Endodermal cell (in vitro differentiated cells): ENCODE results near the gene FUT2. TPM values are rescaled to one million over a fixed set of nuclear protein-coding genes. Genes with fewer than 3 reads are reported as not detected.

ENCODE experiments used
- DNase-seq: peaks from one replicate; pipeline ENCODE4 v3.0.0-alpha.2; 2017
- H3K27ac ChIP-seq: 2 replicates; pipeline ENCODE4 v1.5.1; 2013; ENCODE audit warnings: mild to moderate bottlenecking, low read depth, low read length, moderate library complexity
- H3K27me3 ChIP-seq: 2 replicates; pipeline ENCODE4 v1.6.1; 2013; ENCODE audit warnings: mild to moderate bottlenecking, low read length, moderate library complexity; ENCODE audit not compliant: insufficient read depth, control insufficient read depth, poor library complexity, severe bottlenecking
- H3K36me3 ChIP-seq: 2 replicates; pipeline ENCODE4 v1.7.0; 2013; ENCODE audit warnings: mild to moderate bottlenecking, low read length, moderate library complexity; ENCODE audit not compliant: control insufficient read depth, insufficient read depth
- H3K4me1 ChIP-seq: one replicate; pipeline ENCODE4 v1.7.0; 2013; ENCODE audit warnings: low read length; ENCODE audit not compliant: control insufficient read depth, insufficient read depth
- H3K4me3 ChIP-seq: 2 replicates; pipeline ENCODE4 v1.5.1; 2013; ENCODE audit warnings: mild to moderate bottlenecking, low read length, moderate library complexity
- H3K9ac ChIP-seq: 2 replicates; pipeline ENCODE4 v1.6.1; 2013; ENCODE audit warnings: mild to moderate bottlenecking, low read length, moderate library complexity; ENCODE audit not compliant: poor library complexity, severe bottlenecking; ENCODE audit errors: extremely low read depth
- H3K9me3 ChIP-seq: 2 replicates; pipeline ENCODE4 v1.6.1; 2013; ENCODE audit warnings: mild to moderate bottlenecking, low read length, moderate library complexity; ENCODE audit not compliant: control insufficient read depth
- H3K27ac Mint-ChIP-seq: 2 replicates; pipeline ENCODE4 v1.8.0; 2020; ENCODE audit warnings: mixed read lengths
- H3K27me3 Mint-ChIP-seq: 2 replicates; pipeline ENCODE4 v1.8.0; 2021; ENCODE audit warnings: mild to moderate bottlenecking, mixed read lengths; ENCODE audit not compliant: insufficient read depth
- H3K36me3 Mint-ChIP-seq: 2 replicates; pipeline ENCODE4 v1.8.0; 2020; ENCODE audit warnings: low read depth, mixed read lengths
- H3K4me1 Mint-ChIP-seq: 2 replicates; pipeline ENCODE4 v1.8.0; 2020; ENCODE audit warnings: mixed read lengths
- H3K4me3 Mint-ChIP-seq: 2 replicates; pipeline ENCODE4 v1.8.0; 2020; ENCODE audit warnings: mild to moderate bottlenecking, moderate library complexity, mixed read lengths
- H3K9me3 Mint-ChIP-seq: 2 replicates; pipeline ENCODE4 v1.8.0; 2020; ENCODE audit warnings: mild to moderate bottlenecking, mixed read lengths
- WGBS, 2 experiments: methylation state at CpG; one replicate each; pipeline versions ENCODE4 v1.1.5 to v1.1.7; 2013; ENCODE audit warnings: missing lambda C conversion rate in 2 of 2, mixed read lengths in 1 of 2; ENCODE audit not compliant: insufficient coverage in 1 of 2, insufficient read length in 1 of 2; 5-methylcytosine and 5-hydroxymethylcytosine counted together
- total RNA-seq, 2 donors: library from RNA; stranded (reverse); fragmentation: NEBNext Ultra II Directional in 1 of 2; extraction: Animal tissue kit (Norgen Biotek cat#: 25700) in 1 of 2; gene quantifications; 2 replicates in 1 of 2; 3 replicates in 1 of 2; pipeline ENCODE4 v1.2.1, GENCODE V29; 2021
- TF ChIP-seq, protein P1 (sequence below): fragments of 200-600 bp; sonication (generic); conservative IDR thresholded peaks from 2 replicates; pipeline ENCODE4 v1.5.0; 2021; ENCODE audit warnings: antibody characterized with exemption, mild to moderate bottlenecking

Gene FUT2
- total RNA-seq, 2 donors from 2014 or later = 5.8 to 11.0 TPM

DNA sequence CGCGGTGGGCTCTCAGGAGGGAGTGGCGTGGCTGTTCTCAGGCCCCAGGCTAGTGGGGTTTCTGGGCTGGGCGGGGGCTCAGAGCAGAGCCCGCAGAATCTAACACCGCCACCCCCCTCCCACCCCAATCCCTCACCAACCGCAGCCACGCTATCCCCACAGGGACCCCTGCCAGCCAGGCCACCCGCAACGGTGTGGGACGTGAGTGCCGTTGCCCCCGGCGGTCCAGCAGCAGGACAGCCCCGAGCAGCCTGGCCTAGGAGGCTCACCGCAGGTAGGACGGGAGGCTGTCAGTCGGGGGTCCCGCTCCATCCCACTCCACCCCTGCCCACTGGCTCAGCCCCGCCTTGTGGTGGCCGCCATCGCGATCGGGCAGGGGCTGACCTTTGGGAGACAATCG is 22.8 kb upstream of the FUT2 start, which contains the start of gene NTN5:
TSS of gene NTN5 (minus strand) at position 24 of the 400 bp plus-strand sequence. CDS start 2,031 bp downstream, outside the sequence.
- peak; percentile 65 for DNase-seq
- no peaks in the 10 kb centered on the region for H3K36me3 Mint-ChIP-seq
- Histone ChIP-seq H3K9me3 (no peaks in the 10 kb centered on the region), H3K4me3 (no peak within 1 kb of the TSS), H3K9ac (no peak within 1 kb of the TSS), H3K4me1 (no peaks in the 10 kb centered on the region), H3K36me3 (no peaks in the 10 kb centered on the region), H3K27me3 (no peaks in the 10 kb centered on the region), H3K27ac (no peak within 1 kb of the TSS)
- H3K27me3 Mint-ChIP-seq = peaks cover 17% of the 10 kb centered on the region
- 79 to 80% methylated on average over 12 to 23 of the region's 25 CpGs for WGBS, 2 experiments
- peaks cover 10% of the 10 kb centered on the region for H3K4me1 Mint-ChIP-seq
- no peak within 1 kb of the TSS for H3K27ac Mint-ChIP-seq
- peak within 1 kb of the TSS; percentile 18 for H3K4me3 Mint-ChIP-seq
- no peaks in the 10 kb centered on the region for H3K9me3 Mint-ChIP-seq
- TF ChIP-seq, protein P1, sequence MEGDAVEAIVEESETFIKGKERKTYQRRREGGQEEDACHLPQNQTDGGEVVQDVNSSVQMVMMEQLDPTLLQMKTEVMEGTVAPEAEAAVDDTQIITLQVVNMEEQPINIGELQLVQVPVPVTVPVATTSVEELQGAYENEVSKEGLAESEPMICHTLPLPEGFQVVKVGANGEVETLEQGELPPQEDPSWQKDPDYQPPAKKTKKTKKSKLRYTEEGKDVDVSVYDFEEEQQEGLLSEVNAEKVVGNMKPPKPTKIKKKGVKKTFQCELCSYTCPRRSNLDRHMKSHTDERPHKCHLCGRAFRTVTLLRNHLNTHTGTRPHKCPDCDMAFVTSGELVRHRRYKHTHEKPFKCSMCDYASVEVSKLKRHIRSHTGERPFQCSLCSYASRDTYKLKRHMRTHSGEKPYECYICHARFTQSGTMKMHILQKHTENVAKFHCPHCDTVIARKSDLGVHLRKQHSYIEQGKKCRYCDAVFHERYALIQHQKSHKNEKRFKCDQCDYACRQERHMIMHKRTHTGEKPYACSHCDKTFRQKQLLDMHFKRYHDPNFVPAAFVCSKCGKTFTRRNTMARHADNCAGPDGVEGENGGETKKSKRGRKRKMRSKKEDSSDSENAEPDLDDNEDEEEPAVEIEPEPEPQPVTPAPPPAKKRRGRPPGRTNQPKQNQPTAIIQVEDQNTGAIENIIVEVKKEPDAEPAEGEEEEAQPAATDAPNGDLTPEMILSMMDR = no peak

DNA sequence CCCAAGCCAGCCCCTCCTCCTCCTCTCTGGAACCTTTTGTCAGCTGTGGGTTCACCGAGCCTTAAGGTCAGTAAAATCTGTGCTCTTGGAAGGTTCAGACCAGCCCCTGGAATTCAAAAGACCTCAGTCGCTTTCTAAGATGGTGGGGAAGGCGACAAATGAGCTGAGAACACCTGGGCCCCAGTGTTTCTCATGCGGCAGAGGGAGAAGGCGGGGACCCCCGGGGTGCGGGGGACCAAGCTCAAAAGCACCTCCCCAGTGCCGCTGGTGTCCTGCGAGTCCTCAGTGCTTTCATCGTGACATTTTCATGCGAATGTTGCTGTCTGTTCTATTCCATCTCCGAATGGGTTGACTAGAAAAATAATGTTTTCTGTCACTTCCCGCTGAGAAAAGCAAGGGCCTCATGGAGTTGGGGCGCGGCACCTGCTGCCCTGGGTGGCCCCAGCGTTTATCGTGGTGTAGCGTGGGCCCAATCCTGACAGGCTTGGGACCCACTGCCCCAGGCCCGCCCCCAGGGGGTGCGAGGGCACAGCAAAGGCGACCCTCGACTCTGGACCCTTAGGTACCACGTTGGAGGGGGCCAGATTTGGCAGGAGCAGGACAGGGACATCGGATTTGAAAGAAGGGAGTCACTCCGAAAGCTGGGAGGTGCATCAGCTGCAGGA is 22.2 kb upstream of the FUT2 start:
- Histone ChIP-seq H3K4me3 (no peak overlapping the region), H3K27ac (no peak overlapping the region), H3K9ac (no peak overlapping the region), H3K4me1 (no peaks in the 10 kb centered on the region), H3K36me3 (no peaks in the 10 kb centered on the region), H3K9me3 (no peaks in the 10 kb centered on the region), H3K27me3 (no peaks in the 10 kb centered on the region)
- 70 to 82% methylated on average over 22 to 25 of the region's 25 CpGs for WGBS, 2 experiments
- H3K4me3 Mint-ChIP-seq = peak overlapping the region; percentile 18
- TF ChIP-seq, protein P1 = no peak
- H3K9me3 Mint-ChIP-seq = no peaks in the 10 kb centered on the region
- H3K27ac Mint-ChIP-seq = no peak overlapping the region
- H3K27me3 Mint-ChIP-seq = peaks cover 17% of the 10 kb centered on the region
- no peak for DNase-seq
- peaks cover 10% of the 10 kb centered on the region for H3K4me1 Mint-ChIP-seq
- no peaks in the 10 kb centered on the region for H3K36me3 Mint-ChIP-seq

DNA sequence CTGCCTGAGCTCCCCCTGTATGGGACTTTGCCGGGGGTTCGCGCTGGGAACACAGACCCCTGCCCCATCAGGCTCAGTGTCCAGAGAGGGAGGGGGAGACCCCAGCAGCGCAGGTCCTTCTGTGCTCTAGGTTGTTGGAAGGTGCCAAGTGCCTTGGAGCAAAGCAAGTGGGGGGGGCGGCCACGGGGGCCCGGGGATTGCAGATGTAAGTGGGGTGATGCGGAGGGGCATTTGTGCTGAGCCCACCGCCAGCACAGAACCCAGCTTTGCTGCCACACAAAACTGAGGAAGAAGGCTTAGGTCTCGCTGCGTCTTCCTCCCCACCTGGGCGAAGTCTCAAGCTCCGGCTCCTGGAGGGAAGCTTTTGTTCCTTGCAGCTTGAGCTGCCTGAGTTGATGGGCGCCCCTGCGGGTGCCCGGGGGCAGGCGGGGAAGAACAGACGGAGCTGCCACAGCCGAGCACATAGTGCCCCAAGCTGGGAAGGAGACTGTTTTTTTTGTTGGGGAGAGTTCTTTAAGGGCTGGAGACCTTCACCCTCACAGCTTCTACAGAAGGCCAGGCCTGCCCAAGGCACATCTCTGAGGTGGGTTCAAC is 21.5 kb upstream of the FUT2 start:
- no peaks in the 10 kb centered on the region for H3K36me3 Mint-ChIP-seq
- Histone ChIP-seq H3K9ac (no peak overlapping the region), H3K4me1 (no peaks in the 10 kb centered on the region), H3K36me3 (no peaks in the 10 kb centered on the region), H3K4me3 (no peak overlapping the region), H3K27me3 (no peaks in the 10 kb centered on the region), H3K27ac (no peak overlapping the region), H3K9me3 (no peaks in the 10 kb centered on the region)
- WGBS, 2 experiments = 64 to 84% methylated on average over 9 to 19 of the region's 19 CpGs
- peaks cover 10% of the 10 kb centered on the region for H3K4me1 Mint-ChIP-seq
- DNase-seq = peak; percentile 75
- H3K27ac Mint-ChIP-seq = no peak overlapping the region
- peaks cover 17% of the 10 kb centered on the region for H3K27me3 Mint-ChIP-seq
- H3K9me3 Mint-ChIP-seq = no peaks in the 10 kb centered on the region
- no peak overlapping the region for H3K4me3 Mint-ChIP-seq
- TF ChIP-seq, protein P1 = no peak
